Neuronal stem cell (in vitro differentiated cells): Measurements from ENCODE around the gene ROS1.
A peak's percentile ranks its signal among the peaks of the same experiment; 100 is the strongest.

ENCODE experiments used
- DNase-seq: peaks from one replicate; pipeline ENCODE4 v3.0.0-alpha.2; 2013; ENCODE audit warnings: low spot score
- H2AFZ ChIP-seq: one replicate; pipeline ENCODE4 v1.6.1; 2013; ENCODE audit warnings: mild to moderate bottlenecking, low read length, inconsistent platforms
- H2AK5ac ChIP-seq: 2 replicates; pipeline ENCODE4 v1.6.1; 2013; ENCODE audit warnings: low read depth, mild to moderate bottlenecking, inconsistent platforms, low read length, moderate library complexity, mixed read lengths
- H2BK120ac ChIP-seq: 2 replicates; pipeline ENCODE4 v1.6.1; 2013; ENCODE audit warnings: low read depth, mild to moderate bottlenecking, inconsistent platforms, low read length, moderate library complexity, mixed read lengths
- H2BK12ac ChIP-seq: one replicate; pipeline ENCODE4 v1.6.1; 2013; ENCODE audit warnings: low read length, inconsistent platforms
- H2BK15ac ChIP-seq: 2 replicates; pipeline ENCODE4 v1.6.1; 2013; ENCODE audit warnings: mild to moderate bottlenecking, low read length, inconsistent platforms, mixed read lengths
- H2BK5ac ChIP-seq: one replicate; pipeline ENCODE4 v1.6.1; 2013; ENCODE audit warnings: inconsistent platforms, mild to moderate bottlenecking, low read length, moderate library complexity
- H3K14ac ChIP-seq: one replicate; pipeline ENCODE4 v1.6.1; 2013; ENCODE audit warnings: low read length, inconsistent platforms
- H3K18ac ChIP-seq: 2 replicates; pipeline ENCODE4 v1.6.1; 2013; ENCODE audit warnings: low read length, inconsistent platforms
- H3K23ac ChIP-seq: 2 replicates; pipeline ENCODE4 v1.6.1; 2013; ENCODE audit warnings: low read depth, mild to moderate bottlenecking, mixed read lengths, low read length, inconsistent platforms; ENCODE audit not compliant: poor library complexity
- H3K27ac ChIP-seq: replicated peaks from 3 replicates; pipeline ENCODE4 v1.5.1; 2013; ENCODE audit warnings: low read length, inconsistent platforms
- H3K27me3 ChIP-seq, 3 experiments: 2 replicates each; pipeline ENCODE4 v1.6.1; 2013; ENCODE audit warnings: low read length in 3 of 3, mild to moderate bottlenecking in 2 of 3, inconsistent platforms in 1 of 3, low read depth in 1 of 3, mixed read lengths in 1 of 3, moderate library complexity in 1 of 3; ENCODE audit not compliant: control insufficient read depth in 3 of 3, insufficient read depth in 3 of 3
- H3K36me3 ChIP-seq, 2 donors: replicated peaks in 1 of 2; 2 replicates each; pipeline ENCODE4 v1.6.1; 2013; ENCODE audit warnings: low read length in 2 of 2; ENCODE audit not compliant: control insufficient read depth in 2 of 2, insufficient read depth in 2 of 2
- H3K4ac ChIP-seq: 2 replicates; pipeline ENCODE4 v1.6.1; 2013; ENCODE audit warnings: inconsistent platforms, mild to moderate bottlenecking, low read length, moderate library complexity
- H3K4me1 ChIP-seq, 2 donors: 1 replicate in 1 of 2; 2 replicates in 1 of 2; pipeline ENCODE4 v1.6.1; 2013; ENCODE audit warnings: low read length in 2 of 2, low read depth in 1 of 2; ENCODE audit not compliant: control insufficient read depth in 2 of 2, insufficient read depth in 1 of 2
- H3K4me2 ChIP-seq: one replicate; pipeline ENCODE4 v1.6.1; 2013; ENCODE audit warnings: mild to moderate bottlenecking, low read length, inconsistent platforms; ENCODE audit not compliant: insufficient read depth, poor library complexity, severe bottlenecking
- H3K4me3 ChIP-seq, 2 donors: 2 replicates each; pipeline ENCODE4 v1.5.1; 2013; ENCODE audit warnings: low read length in 2 of 2, mild to moderate bottlenecking in 2 of 2, inconsistent platforms in 1 of 2, moderate library complexity in 1 of 2
- H3K79me1 ChIP-seq: one replicate; pipeline ENCODE4 v1.6.1; 2013; ENCODE audit warnings: low read depth, mild to moderate bottlenecking, inconsistent platforms, low read length, moderate library complexity
- H3K9ac ChIP-seq: one replicate; pipeline ENCODE4 v1.6.1; 2013; ENCODE audit warnings: mild to moderate bottlenecking, low read depth, low read length, inconsistent platforms; ENCODE audit not compliant: poor library complexity
- H3K9me3 ChIP-seq, 2 donors: replicated peaks in 1 of 2; 2 replicates each; pipeline versions ENCODE3 to v1.6.1; 2013; ENCODE audit warnings: low read length in 2 of 2, mild to moderate bottlenecking in 2 of 2, inconsistent platforms in 1 of 2, low read depth in 1 of 2, mixed read lengths in 1 of 2, moderate library complexity in 1 of 2; ENCODE audit not compliant: control insufficient read depth in 2 of 2, insufficient read depth in 1 of 2
- H4K8ac ChIP-seq: one replicate; pipeline ENCODE4 v1.6.1; 2013; ENCODE audit warnings: low read depth, mild to moderate bottlenecking, inconsistent platforms, low read length, moderate library complexity
- H4K91ac ChIP-seq: one replicate; pipeline ENCODE4 v1.6.1; 2013; ENCODE audit warnings: low read length, low read depth, mild to moderate bottlenecking, inconsistent platforms; ENCODE audit not compliant: poor library complexity
- WGBS, 2 donors: extraction: QIAGEN DNeasy Blood & Tissue Kit; methylation state at CpG; one replicate each; pipeline ENCODE4 v1.1.7; 2013; ENCODE audit warnings: missing lambda C conversion rate in 2 of 2, mixed read lengths in 1 of 2; ENCODE audit not compliant: insufficient read length in 2 of 2, insufficient replicate concordance in 1 of 2; ENCODE audit errors: extremely low coverage in 2 of 2; 5-methylcytosine and 5-hydroxymethylcytosine counted together

Gene ROS1

GRCh38 chr6:117456250-117456649 is 30.5 kb upstream of the ROS1 start:
- H2BK15ac ChIP-seq = no peak overlapping the region

GRCh38 chr6:117451671-117452070 is 25.9 kb upstream of the ROS1 start:
- H2BK15ac ChIP-seq = no peak overlapping the region
- no peak overlapping the region for H4K91ac ChIP-seq
- H3K4me2 ChIP-seq = no peak overlapping the region
- H2BK5ac ChIP-seq = no peak overlapping the region
- no peak overlapping the region for H3K18ac ChIP-seq
- H3K79me1 ChIP-seq = no peaks in the 10 kb centered on the region
- no peak overlapping the region for H2BK12ac ChIP-seq
- H2AK5ac ChIP-seq = no peak overlapping the region
- H3K36me3 ChIP-seq = no peaks in the 10 kb centered on the region
- no peak overlapping the region for H4K8ac ChIP-seq
- no peak for DNase-seq
- H2BK120ac ChIP-seq = no peak overlapping the region
- H3K4ac ChIP-seq = no peak overlapping the region
- H3K14ac ChIP-seq = no peak overlapping the region
- peaks cover 0 to 3% of the 10 kb centered on the region in 2 donors for H3K4me1 ChIP-seq
- no peak overlapping the region for H2AFZ ChIP-seq
- no peak overlapping the region for H3K23ac ChIP-seq
- no peak overlapping the region for H3K27ac ChIP-seq
- H3K27me3 ChIP-seq = no peaks in the 10 kb centered on the region
- H3K4me3 ChIP-seq = no peak overlapping the region
- H3K9ac ChIP-seq = no peak overlapping the region
- no peaks in the 10 kb centered on the region for H3K9me3 ChIP-seq
- no CpG with 5 or more reads among the region's 5 CpGs for WGBS, 2 donors

More at GRCh38 chr6:117456250-117456649, 30.5 kb upstream of the ROS1 start:
- Histone ChIP-seq H3K27me3 (peaks cover 0 to 4% (median 2%) of the 10 kb centered on the region in 3 experiments), H4K8ac (no peak overlapping the region), H3K4ac (no peak overlapping the region), H2AK5ac (no peak overlapping the region), H3K4me2 (no peak overlapping the region), H3K27ac (no peak overlapping the region), H4K91ac (no peak overlapping the region), H3K79me1 (no peaks in the 10 kb centered on the region), H3K4me3 (no peak overlapping the region), H3K9ac (no peak overlapping the region), H2BK12ac (no peak overlapping the region), H3K18ac (no peak overlapping the region), H3K36me3 (no peaks in the 10 kb centered on the region), H2AFZ (no peak overlapping the region), H2BK5ac (no peak overlapping the region), H3K14ac (no peak overlapping the region), H3K4me1 (no peaks in the 10 kb centered on the region), H3K9me3 (no peaks in the 10 kb centered on the region), H3K23ac (no peak overlapping the region), H2BK120ac (no peak overlapping the region)
- no peak for DNase-seq
- WGBS, 2 donors = no CpG with 5 or more reads among the region's 1 CpG

GRCh38 chr6:117449549-117450439 is 24.1 kb upstream of the ROS1 start:
- no peak overlapping the region for H2AK5ac ChIP-seq
- H2BK15ac ChIP-seq = no peak overlapping the region
- no peak overlapping the region for H2BK5ac ChIP-seq
- DNase-seq = peak; percentile 54
- H4K91ac ChIP-seq = no peak overlapping the region
- no peak overlapping the region for H3K4me2 ChIP-seq
- no peak overlapping the region for H3K14ac ChIP-seq
- no CpG with 5 or more reads among the region's 10 CpGs for WGBS, 2 donors
- no peaks in the 10 kb centered on the region for H3K9me3 ChIP-seq
- no peak overlapping the region for H3K9ac ChIP-seq
- no peak overlapping the region for H3K23ac ChIP-seq
- H3K18ac ChIP-seq = no peak overlapping the region
- H3K27me3 ChIP-seq = no peaks in the 10 kb centered on the region
- no peak overlapping the region for H3K4me3 ChIP-seq
- no peak overlapping the region for H2BK120ac ChIP-seq
- H3K4me1 ChIP-seq = peaks cover 0 to 3% of the 10 kb centered on the region in 2 donors
- H3K4ac ChIP-seq = no peak overlapping the region
- H2AFZ ChIP-seq = peak overlapping the region; percentile 70
- H3K36me3 ChIP-seq = no peaks in the 10 kb centered on the region
- H3K79me1 ChIP-seq = no peaks in the 10 kb centered on the region
- H3K27ac ChIP-seq = no peak overlapping the region
- no peak overlapping the region for H2BK12ac ChIP-seq
- no peak overlapping the region for H4K8ac ChIP-seq

DNA sequence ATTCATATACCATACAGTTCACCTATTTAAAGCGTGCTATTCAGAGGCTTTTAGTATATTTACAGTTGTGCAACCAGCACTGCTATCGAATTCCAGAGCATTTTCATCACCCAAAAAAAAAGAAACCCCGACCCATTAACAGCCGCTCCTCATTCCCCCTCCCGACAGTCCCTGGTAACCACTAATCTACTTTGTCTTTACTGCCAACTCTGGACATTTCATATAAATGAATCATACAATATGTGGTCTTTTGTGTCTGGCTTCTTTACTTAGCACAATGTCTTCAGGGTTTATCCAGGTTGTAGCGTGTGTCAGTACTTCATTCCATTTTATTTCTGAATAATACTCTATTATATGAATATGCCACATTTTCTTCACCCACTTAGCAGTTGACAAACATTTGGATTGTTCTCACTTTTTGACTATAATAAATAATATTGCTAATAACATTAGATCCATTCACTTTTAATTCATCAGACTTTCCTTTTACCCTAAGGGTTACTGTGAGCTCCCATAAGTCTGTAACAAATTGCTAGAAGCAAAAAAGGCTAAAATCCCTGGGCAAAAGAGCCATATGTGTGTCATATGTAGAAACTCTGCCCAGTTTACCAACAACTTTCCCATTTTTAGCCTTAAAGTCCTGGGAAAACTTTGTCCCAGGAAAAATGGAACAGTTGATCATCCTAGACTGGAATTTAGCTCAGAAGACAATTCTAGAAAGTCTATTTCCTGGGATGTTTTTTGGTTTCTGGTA is 23.2 kb upstream of the ROS1 start:
- Histone ChIP-seq H2BK5ac (no peak overlapping the region), H3K4me1 (peaks cover 0 to 3% of the 10 kb centered on the region in 2 donors), H3K36me3 (no peaks in the 10 kb centered on the region), H3K27me3 (no peaks in the 10 kb centered on the region), H2BK15ac (no peak overlapping the region), H2BK12ac (no peak overlapping the region), H4K8ac (no peak overlapping the region), H2BK120ac (no peak overlapping the region), H3K9ac (no peak overlapping the region), H3K14ac (no peak overlapping the region), H3K27ac (no peak overlapping the region), H3K4ac (no peak overlapping the region), H3K4me2 (no peak overlapping the region), H4K91ac (no peak overlapping the region), H3K4me3 (no peak overlapping the region), H2AK5ac (no peak overlapping the region), H3K18ac (no peak overlapping the region), H3K23ac (no peak overlapping the region), H3K9me3 (no peaks in the 10 kb centered on the region), H2AFZ (no peak overlapping the region), H3K79me1 (no peaks in the 10 kb centered on the region)
- no CpG with 5 or more reads among the region's 6 CpGs for WGBS, 2 donors
- DNase-seq = no peak
